ENCODE data around the gene CDK2AP2.

GRCh38 chr11:67464411-67465188, 43.4 kb downstream of the CDK2AP2 start:
- TF ChIP-seq EZH2 (IDR thresholded peaks at IDR 0.05; ENCODE audit: borderline replicate concordance, low read length) = no peak
- no peak for TF ChIP-seq CTCF (IDR thresholded peaks at IDR 0.05; ENCODE audit: low read length)
